Measurements from ENCODE around the gene GNAZ. TPM values are rescaled to one million over a fixed set of nuclear protein-coding genes. Genes with fewer than 3 reads are reported as not detected.

The GNAZ gene
- polyA plus RNA-seq, 1 experiment = 12.6 TPM

DNA sequence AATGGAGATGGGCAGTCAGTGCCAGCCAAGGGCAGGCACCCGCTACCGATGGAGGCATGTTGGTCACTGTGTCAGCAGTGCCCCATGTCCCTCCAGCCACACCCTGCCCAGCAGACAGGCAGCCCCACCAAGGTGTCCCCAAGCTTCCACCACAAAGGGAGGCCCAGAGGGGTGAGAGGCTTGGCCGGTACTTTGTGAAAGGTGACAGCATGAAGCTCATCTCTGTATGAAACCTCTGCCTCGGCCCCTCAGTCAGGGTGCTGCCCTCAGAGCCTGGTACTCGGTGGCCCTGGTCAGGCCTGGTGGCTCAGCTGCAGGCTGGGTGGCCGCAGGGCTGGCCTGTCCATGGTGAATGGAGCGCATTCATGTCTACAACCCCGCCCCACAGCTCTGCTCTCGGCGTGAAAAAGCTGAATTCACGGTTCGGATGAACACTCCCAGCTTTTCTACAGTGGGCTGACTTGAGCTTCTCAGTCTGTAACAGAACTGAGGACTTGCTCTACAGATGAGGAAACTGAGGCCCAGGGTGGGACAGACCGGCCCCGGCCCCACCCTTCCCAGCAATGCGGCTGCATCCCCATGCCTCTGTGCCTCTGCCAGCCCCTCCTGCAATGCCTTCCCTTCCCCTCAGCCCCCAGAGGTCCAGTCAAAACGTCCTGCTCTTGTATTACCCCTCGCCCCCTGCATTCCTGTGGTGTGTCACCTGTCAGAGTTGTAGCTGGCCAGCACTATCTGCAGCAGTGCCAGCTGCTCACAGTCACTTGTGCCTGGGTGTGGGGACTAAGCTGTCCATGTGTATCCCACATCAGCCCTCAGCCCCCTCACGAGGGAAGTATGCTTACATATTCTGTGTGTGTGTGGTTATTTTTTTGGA, 43.8 kb downstream of the GNAZ start:
- ChIA-PET POLR2A (no interaction called here), CTCF (interaction anchor here (0.6 to 3.0 kb wide), 3 partner anchors 14 to 155 kb away, joined by 3 to 23 read pairs (median 8); no protein-coding TSS in a partner anchor)
- DNase-seq (ENCODE audit: low read depth) = no peak
- no peak overlapping the region for H3K4me3 ChIP-seq (ENCODE audit: low read depth, low read length)
- H3K36me3 ChIP-seq (ENCODE audit: control insufficient read depth, insufficient read depth, low read length) = peaks cover 1% of the 10 kb centered on the region; the same call in 1 of the 2 replicates
- no peaks in the 10 kb centered on the region for H3K27me3 ChIP-seq (ENCODE audit: control insufficient read depth, insufficient read depth, low read length)
- TF ChIP-seq, protein P1, sequence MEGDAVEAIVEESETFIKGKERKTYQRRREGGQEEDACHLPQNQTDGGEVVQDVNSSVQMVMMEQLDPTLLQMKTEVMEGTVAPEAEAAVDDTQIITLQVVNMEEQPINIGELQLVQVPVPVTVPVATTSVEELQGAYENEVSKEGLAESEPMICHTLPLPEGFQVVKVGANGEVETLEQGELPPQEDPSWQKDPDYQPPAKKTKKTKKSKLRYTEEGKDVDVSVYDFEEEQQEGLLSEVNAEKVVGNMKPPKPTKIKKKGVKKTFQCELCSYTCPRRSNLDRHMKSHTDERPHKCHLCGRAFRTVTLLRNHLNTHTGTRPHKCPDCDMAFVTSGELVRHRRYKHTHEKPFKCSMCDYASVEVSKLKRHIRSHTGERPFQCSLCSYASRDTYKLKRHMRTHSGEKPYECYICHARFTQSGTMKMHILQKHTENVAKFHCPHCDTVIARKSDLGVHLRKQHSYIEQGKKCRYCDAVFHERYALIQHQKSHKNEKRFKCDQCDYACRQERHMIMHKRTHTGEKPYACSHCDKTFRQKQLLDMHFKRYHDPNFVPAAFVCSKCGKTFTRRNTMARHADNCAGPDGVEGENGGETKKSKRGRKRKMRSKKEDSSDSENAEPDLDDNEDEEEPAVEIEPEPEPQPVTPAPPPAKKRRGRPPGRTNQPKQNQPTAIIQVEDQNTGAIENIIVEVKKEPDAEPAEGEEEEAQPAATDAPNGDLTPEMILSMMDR (IDR thresholded peaks at IDR 0.05; ENCODE audit: insufficient read depth, low read depth, low read length) = no peak

DNA sequence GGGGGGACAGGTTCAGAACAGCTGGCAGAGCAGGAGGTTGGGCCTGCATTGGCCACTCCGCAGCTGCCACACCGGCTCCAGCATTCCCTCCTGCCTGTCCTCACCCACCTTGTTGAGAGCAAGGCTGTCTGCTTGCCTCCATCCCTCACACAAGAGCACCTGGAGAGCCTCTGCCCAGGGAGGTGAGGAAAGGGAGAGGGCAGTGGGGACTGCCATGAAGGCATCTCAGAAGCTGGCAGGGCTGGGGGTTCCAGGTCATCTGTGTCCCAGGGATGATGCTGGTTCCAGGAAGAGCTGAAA, 44.4 kb downstream of the GNAZ start:
- TF ChIP-seq, protein P1 (IDR thresholded peaks at IDR 0.05; ENCODE audit: insufficient read depth, low read depth, low read length) = no peak
- ChIA-PET CTCF (interaction anchor here (1.2 to 3.0 kb wide), 3 partner anchors 13 to 156 kb away, joined by 3 to 23 read pairs (median 16); no protein-coding TSS in a partner anchor), POLR2A (no interaction called here)
- no peak for DNase-seq (ENCODE audit: low read depth)
- H3K36me3 ChIP-seq (ENCODE audit: control insufficient read depth, insufficient read depth, low read length) = 0 out of 2 replicates have a peak, but pooled peaks cover 1% of the 10 kb centered on the region
- H3K27me3 ChIP-seq (ENCODE audit: control insufficient read depth, insufficient read depth, low read length) = no peaks in the 10 kb centered on the region
- no peak overlapping the region for H3K4me3 ChIP-seq (ENCODE audit: low read depth, low read length)

DNA sequence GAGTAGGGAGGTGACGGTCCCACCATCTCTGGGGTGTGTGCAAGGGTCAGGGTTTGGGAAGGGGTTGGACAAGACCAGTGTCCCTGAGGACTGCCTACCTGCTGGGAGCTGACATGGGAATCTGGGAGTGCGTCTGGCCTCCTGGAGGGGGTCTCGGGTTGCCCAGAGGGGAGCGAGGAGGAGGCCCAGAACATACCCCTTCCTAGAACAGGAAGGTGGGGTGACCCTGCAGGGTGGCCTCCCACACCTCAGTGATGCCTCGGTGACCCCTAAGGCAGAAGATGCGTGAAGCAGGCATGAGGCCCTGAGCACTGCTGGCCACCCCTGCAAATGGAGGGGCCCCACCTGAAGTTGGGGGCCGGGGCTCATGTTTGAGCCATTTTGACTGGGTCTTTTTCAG, 45.0 kb downstream of the GNAZ start:
- DNase-seq (ENCODE audit: low read depth) = no peak
- H3K4me3 ChIP-seq (ENCODE audit: low read depth, low read length) = no peak overlapping the region
- no peaks in the 10 kb centered on the region for H3K27me3 ChIP-seq (ENCODE audit: control insufficient read depth, insufficient read depth, low read length)
- CTCF ChIA-PET = interaction anchor here (1.2 to 2.9 kb wide), 2 partner anchors 13 to 155 kb away, joined by 3 to 16 read pairs; no protein-coding TSS in a partner anchor
- POLR2A ChIA-PET = no interaction called here
- TF ChIP-seq, protein P1 (IDR thresholded peaks at IDR 0.05; ENCODE audit: insufficient read depth, low read depth, low read length) = no peak
- H3K36me3 ChIP-seq (ENCODE audit: control insufficient read depth, insufficient read depth, low read length) = 0 out of 2 replicates have a peak, but pooled peaks cover 1% of the 10 kb centered on the region

DNA sequence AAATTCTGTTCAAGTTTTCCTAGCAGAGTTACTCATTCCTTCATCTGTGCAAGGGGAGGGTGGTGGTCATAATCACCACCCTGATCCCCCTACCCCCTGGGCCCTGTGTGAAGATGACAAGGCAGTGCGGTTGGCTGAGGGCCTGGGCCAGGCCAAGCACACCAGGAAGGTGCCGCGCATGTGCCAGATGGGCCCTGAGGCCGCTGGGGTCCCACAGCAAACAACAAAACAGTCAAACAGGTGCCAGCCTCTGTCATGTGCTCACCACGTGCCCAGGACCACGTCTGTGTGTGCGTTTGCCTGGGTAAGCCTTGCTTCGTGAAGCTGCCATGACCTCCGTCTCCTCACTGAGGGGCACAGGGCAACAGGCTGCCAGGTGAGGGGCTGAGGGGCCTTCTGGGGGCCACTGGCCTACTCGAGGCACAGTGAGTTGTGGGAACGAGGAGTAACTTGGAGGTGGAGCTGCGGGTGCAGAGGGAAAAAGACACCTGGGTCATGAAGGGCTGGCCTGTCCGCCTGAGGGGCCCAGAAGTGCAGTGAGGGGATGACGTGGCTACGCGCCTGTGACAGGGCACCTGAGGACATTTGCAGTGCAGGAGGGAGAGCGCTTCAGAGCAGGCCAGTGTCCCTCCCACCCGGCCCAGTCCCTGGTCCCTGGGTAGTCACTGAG, 45.6 kb downstream of the GNAZ start:
- Histone ChIP-seq H3K27me3 (ENCODE audit: control insufficient read depth, insufficient read depth, low read length) (no peaks in the 10 kb centered on the region), H3K4me3 (ENCODE audit: low read depth, low read length) (no peak overlapping the region), H3K36me3 (ENCODE audit: control insufficient read depth, insufficient read depth, low read length) (0 out of 2 replicates have a peak, but pooled peaks cover 1% of the 10 kb centered on the region)
- POLR2A ChIA-PET = interaction anchor here (0.5 kb wide), 1 partner anchor 1289 kb away, joined by 7 read pairs; no protein-coding TSS in a partner anchor
- DNase-seq (ENCODE audit: low read depth) = no peak
- TF ChIP-seq, protein P1 (IDR thresholded peaks at IDR 0.05; ENCODE audit: insufficient read depth, low read depth, low read length) = no peak
- CTCF ChIA-PET = interaction anchor here (1.2 to 2.9 kb wide), 3 partner anchors 12 to 156 kb away, joined by 3 to 16 read pairs (median 5); no protein-coding TSS in a partner anchor
